ENCODE results near the gene SMIM27.
A peak's percentile ranks its signal among the peaks of the same experiment; 100 is the strongest.
"Not testable (repeated sequence)": the region's sequence is repeated elsewhere in the genome, so short reads cannot be mapped to it uniquely, and the experiment has no call there.

SMIM27 gene

DNA sequence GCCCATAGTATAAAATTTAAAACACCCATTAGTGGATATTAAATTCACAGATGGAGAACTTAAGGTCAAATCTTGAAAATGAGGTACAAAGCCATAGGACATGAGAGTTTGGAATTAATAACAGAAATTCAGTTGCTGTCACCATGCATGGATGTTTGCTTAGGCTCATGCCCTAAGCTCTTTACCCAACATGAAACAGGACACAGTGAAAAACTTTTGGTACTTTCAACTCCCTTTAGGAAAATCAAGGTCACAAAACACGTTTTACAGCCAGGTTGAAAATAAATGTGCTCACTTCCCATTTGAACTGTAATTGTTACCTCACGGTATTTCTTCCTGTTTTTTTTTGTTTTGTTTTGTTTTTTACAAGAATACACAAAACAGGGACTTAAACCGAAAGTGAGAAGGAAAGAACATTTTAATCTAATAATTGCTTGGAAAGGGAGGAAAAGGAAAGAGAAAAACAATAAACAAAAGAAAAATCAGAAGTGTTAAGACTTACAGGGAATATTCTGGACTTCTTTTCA, 6.3 kb downstream of the SMIM27 start:
- DNase-seq, result no peak

DNA sequence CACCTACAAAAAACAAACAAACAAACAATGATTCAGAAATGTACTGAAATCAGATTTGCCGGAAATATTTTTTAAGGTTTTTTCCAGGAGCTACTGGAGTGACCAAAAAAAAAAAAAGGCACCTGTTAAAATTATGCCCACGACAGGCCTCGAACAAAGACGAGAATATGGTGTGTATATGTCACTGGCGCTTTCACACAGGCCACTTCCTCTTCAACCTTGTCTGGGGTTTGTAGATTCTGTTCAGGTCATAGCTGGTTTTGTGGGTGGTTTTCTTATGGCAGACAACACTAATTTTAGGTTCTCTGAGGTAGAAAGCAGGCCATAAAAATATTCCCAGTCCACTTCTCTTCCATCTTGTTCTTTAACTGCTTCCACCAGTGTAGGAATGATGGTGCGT, 13.8 kb downstream of the SMIM27 start:
- no peak for DNase-seq

DNA sequence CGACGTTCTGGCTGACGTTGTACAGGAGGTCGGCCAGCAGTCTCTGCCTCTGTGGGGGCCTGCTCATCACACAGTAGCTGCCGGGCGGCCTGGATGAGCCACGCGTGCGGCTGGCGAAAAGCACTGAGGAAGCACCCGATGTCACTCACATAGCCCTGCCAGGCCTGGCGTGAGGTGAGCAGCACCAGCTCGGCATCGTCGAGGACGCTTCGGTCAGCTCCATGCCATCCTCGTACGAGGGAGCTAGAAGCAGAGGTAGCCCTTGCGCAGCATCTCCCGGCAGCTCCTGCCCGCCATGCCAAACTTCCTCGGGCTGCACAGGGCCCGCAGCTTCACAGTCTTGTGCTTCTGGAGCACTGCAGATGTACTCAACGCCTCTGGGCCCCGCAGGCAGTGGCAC, 14.6 kb downstream of the SMIM27 start:
- DNase-seq, result no peak

- no peak for DNase-seq
Measured at GRCh38 chr9:32570262-32570661, 18.1 kb downstream of the SMIM27 start.

DNA sequence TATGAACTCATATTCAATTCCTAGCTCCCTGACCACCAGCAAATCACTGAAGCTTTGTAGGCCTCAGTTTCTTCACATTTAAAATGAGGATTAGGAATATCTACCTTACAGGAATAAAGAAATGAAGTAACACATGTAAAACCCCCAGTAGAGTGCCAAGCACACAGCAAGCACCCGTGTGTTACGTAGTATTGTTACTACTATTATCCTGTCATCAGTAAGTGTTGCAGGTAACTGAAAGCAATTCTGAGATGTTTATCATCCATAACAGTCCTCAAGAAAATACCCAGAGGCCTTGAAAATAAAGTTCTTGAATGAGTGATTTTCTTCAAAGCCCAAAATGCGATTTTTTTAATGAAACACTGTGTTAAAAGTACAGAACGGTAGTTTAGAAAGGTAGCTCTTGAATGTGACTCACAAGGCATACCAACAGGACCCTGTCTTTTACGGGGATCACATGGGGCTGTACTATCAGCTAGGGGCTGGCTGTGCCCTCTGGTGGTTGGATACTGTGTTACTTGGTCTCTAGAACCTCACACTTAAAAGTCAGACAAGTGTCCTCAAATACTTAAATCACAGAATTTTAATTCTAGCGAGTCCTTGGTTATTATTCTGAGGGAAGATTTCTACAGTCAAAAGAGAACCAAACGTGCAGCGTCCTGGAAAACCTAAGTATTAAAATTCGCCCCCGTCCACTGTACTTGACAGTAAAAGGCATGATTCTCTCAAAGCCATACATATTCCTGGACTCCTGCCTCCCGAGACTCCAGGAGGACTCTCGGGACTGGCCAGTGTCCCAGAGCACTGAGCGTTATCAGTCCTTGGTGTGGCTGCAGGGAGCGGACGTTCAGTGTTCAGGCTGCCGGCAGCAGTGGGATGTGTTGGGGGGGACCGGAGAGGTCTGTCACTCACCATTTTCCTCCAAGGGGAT, 20.1 kb downstream of the SMIM27 start:
- DNase-seq, result peak; percentile 81 to 88

- peak; percentile 94 to 96 for DNase-seq
Measured at GRCh38 chr9:32572900-32573523, 20.9 kb downstream of the SMIM27 start, which contains the start of gene NDUFB6. Gene NDUFB6 (minus strand): TSS chr9:32573159. CDS start chr9:32573060, 99 bp downstream.

DNA sequence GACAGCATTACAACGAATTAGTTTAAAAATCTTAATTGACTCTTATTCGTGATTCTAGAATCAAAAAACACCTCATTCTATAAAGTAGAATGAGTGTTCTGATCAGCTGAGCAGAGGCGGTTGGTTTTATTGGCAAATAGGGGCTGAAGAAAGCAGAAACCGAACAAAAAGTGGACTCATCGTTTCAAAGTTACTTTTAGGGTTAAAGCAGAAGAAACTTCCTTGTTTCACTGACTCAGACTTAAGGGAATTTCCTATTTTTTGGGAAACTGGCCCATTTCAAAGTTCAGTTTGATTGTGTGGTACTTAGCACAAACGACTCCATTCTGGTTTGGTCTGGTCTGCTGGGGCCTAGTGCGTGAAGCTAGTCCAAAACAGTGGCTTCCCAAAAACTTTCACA, 21.7 kb downstream of the SMIM27 start:
- no peak for DNase-seq

DNA sequence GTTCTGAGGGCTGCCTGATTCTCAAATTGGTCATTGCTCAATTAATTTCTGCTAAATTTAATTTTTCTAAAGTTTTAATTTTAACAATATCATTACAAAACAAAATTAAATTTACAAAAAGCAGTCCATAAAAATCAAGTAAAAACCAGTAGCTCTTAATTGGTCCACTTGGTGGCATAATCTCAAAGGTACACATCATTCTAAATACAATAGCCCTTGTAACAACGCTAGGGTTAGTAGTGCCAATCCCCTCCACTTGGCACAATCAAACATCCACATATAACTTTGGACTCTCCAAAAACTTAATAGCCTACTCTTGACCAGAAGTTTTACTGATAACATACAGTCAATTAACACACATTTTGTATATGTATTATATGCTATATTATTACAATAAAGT, 22.7 kb downstream of the SMIM27 start:
- no peak for DNase-seq

DNA sequence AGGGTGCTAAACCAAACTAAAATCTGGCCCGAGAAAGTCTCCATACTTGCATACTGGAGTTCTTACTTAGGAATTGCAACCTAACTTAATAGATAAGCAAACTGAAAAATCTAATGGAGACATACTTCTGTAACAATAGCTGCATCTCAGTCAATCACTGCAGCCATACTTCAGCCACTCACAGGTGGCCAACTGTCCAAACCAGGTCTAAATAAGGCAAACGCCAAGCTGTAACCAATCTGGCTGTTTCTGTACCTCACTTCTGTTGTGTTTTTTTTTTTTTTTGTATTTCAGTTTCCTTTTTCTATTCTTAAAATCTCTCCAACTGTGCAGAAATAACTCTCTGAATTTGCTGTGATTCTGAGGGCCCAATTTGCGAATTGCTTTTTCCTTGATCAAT, 25.2 kb downstream of the SMIM27 start:
- no peak for DNase-seq

GRCh38 chr9:32578976-32579375, 26.8 kb downstream of the SMIM27 start:
- no peak for DNase-seq

GRCh38 chr9:32579706-32580331, 27.7 kb downstream of the SMIM27 start:
- peak; percentile 68 to 83 for DNase-seq

DNA sequence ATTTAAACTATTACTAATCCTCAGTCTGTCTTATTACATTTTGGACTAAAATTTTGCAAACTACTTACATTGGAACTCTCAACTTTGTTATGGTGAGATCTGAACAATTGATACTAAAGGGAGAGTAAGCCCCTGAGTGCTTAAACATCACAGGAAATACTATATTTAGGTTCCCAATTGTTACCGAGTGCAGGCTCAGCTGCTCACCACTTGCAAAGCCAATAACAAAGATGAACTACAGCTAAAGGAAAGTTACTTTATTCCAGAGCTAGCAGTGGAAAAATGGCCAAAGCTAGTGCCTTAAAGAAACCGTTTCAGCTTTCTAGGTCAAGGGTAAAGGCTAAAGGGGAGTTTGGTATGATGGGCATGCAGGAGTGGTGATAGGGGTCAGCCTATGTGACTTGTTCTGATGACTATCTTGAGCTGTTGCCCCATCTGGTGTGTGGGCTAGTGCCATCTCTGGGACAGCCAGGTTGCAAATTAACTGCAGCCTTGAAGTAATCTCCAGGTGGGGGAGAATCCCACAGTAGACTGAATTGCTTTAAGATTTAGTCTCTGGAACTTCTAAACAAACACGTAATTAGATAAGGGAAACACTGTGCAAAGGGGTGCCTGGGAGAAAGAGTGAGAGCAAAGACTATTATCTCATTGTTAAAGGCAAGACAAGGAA, 28.6 kb downstream of the SMIM27 start:
- DNase-seq, result no peak

DNA sequence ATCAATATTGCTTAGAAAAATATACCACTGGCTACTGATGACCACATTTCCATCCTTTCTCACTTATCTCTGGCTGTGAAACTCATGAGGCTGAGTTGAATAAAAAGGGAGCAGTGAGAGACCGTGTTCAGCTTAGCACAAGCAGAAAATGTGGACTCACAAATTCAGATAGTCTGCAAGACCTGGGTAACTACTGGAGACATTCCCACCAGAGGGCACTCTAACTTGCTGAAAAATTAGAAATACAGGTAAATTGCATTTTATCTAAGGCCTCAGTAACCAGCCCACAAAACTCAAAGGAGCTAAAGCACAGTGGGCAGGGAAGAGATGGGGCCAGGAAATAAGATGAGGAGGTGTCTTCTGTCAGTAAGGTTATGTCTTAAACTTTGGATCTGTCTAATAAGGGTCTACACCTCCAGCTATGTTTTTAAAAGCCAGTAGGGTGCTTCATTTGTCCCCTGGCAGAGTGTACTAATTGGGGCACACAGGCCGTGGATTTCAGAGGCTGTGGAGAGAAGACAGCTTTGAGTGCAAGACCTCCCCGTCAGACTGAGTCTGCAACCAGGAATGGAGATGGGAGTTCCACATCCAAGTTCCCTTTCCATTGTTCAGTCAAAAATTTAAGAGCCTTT, 29.5 kb downstream of the SMIM27 start:
- DNase-seq, result peak; percentile 23 to 59

DNA sequence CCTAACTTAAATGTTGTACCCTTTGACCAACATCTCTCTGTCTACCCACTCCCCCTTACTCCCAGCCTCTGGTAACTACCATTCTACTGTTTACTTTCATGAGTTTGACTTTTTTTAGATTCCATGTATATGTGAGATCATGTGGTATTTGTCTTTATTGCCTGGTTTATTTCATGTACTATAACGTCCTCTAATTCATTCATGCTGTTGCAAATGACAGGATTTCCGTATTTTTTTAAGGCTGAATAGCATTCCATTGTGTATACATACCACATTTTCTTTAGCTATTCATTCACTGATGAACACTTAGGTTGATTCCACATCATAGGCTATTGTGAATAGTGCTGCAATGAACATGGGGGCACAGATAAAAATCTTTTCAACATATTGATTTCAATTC, 32.7 kb downstream of the SMIM27 start:
- DNase-seq, result no peak

GRCh38 chr9:32587901-32588300, 35.8 kb downstream of the SMIM27 start:
- no peak for DNase-seq

DNA sequence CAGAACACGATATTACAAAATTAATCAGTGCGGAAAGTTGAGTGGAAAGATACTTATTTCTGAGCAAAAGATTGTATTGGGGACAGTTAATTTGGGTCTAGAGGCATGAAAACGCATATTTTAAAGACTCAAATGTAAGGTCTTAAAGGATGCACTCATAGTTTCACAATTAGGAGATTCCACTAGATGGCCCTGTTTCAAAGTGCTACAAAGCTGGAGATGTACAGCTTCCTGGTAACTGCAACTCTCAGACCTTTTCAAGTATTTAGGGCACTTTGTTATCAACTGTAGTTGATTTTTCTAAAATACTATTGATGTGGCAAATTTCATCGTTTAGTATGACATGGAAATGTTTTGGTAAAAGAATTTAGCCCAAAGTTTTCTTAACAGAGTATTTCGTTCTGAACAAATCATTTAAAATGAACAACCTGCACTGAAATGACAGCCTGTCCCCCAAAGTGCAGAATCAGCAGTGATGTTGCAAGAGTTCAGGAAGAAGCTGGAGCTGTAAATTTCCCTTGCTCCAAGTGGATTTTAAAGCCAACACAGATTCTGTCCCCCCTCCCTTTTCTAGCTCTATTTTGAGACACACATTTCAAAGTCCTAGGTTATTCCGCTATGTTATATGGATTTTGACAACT, 37.1 kb downstream of the SMIM27 start:
- peak in 1 of 2 donors; percentile 23 for DNase-seq

DNA sequence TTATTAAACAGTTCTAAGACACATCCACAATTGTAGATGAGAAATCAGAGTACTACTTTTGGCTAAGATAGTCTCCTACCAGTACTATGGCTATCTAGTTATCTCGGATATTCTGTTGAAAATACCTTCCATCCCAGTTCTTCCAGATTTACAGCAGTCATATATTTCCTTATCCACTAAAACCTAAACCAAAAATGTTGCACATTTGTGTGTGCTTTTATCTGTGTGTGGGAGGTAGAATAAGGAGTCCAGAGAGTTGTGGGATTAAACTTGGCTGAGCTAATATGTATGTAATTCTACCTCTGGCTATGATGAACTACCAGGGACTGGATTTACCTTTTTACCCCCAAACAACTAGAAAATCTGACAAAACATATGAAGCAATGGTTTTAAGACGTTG, 38.3 kb downstream of the SMIM27 start:
- DNase-seq, result no peak

GRCh38 chr9:32590898-32591297, 38.8 kb downstream of the SMIM27 start:
- DNase-seq, result no peak

DNA sequence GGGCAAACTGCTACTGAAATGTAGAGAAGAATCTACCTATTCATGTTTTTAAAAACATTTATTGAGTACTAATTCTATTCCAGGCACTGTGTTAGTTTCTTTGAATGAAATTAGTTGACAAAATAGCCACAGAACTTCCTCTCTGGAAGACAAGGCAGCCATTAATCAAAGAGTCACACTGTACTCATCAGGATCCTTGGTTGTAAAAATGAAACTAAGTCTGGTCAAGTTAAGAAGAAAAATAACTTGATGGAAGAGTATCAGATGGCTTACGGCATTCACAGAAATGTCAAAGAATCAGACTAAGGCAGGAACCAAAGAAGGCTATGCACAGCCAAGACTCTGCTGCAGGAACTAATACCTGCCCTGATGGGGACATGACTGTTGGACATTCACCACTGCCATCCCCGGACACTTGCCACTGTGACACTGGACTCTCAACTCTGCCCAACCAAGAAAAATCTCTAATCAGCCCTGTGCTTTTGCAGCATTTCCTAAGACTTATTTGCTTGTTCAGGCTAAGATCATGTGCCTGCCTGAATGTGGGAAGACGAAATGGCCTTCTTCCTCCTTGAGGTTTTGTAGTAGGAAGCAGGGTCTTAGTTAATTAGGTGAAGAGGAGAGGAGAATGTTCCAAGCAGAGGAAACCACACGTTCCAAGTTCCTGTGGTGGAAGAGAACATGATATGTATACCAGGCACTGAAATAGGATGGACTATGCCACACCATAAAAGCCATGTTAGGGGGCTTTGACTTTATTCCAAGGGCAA, 44.2 kb downstream of the SMIM27 start:
- DNase-seq, result no peak

DNA sequence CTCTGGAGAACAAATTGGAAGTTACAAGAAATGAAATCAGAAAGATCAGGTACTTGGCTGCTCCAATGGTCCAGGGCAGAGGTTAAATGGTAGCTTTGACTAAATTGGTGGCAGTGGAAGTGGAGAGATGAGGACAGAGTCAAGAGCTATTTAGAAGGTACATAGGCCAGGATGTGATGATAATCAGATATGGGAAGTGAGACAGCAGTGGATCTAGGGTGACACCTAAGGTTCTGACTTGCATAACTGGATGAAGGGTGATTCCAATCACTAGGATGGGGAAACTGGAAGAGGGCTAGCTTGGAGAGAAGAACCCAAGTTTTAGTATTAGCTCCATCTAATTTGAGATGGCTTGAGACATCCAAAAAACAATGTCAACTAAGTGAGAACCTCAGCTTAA, 44.8 kb downstream of the SMIM27 start:
- no peak for DNase-seq

DNA sequence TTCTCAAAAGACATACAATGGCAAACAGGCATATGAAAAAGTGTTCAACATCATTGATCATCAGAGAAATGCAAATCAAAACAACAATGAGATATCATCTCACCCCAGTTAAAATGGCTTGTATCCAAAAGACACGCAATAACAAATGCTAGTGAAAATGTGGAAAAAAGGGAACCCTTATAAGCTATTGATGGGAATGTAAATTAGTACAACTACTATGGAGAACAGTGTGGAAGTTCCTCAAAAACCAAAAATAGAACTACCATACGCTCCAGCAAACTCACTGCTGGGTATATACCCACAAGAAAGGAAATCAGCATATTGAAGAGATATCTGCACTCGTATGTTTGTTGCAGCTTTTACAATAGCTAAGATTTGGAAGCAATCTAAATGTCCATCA, 46.9 kb downstream of the SMIM27 start:
- DNase-seq, result not testable (repeated sequence)

Data from CD4-positive, alpha-beta T cell treated with Interferon alpha-2 for 1 hour (primary cell).